Measurements from ENCODE around the gene ZC3H12D.

ZC3H12D gene

DNA sequence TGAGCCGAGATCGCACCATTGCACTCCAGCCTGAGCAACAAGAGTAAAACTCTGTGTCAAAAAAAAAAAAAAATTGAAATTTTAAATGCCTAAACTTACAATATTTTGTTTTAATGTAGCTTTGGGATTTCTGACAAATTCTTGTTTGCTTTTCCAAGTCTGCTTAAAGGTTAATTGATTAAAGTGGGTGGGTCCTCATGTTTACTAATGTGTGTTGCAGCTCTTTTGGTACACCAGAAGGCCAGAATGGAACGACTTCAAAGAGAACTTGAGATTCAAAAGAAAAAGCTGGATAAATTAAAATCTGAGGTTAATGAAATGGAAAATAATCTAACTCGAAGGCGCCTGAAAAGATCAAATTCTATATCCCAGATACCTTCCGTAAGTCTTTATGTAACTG, 87.4 kb downstream of the ZC3H12D start:
- TF ChIP-seq, protein P1, sequence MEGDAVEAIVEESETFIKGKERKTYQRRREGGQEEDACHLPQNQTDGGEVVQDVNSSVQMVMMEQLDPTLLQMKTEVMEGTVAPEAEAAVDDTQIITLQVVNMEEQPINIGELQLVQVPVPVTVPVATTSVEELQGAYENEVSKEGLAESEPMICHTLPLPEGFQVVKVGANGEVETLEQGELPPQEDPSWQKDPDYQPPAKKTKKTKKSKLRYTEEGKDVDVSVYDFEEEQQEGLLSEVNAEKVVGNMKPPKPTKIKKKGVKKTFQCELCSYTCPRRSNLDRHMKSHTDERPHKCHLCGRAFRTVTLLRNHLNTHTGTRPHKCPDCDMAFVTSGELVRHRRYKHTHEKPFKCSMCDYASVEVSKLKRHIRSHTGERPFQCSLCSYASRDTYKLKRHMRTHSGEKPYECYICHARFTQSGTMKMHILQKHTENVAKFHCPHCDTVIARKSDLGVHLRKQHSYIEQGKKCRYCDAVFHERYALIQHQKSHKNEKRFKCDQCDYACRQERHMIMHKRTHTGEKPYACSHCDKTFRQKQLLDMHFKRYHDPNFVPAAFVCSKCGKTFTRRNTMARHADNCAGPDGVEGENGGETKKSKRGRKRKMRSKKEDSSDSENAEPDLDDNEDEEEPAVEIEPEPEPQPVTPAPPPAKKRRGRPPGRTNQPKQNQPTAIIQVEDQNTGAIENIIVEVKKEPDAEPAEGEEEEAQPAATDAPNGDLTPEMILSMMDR (IDR thresholded peaks at IDR 0.05; ENCODE audit: borderline replicate concordance, insufficient read depth, low read depth, low read length) = no peak
- H3K4me3 ChIP-seq (ENCODE audit: low read depth, low read length) = no peak overlapping the region

Measured in GM12875 (cell line).